H1 (cell line): ENCODE results near the gene CAMK1. TPM values are rescaled to one million over a fixed set of nuclear protein-coding genes. Genes with fewer than 3 reads are reported as not detected.
A peak's percentile ranks its signal among the peaks of the same experiment; 100 is the strongest.

Experiments
- CBX5 ChIP-seq: fragments of 300-800, 300-1000 bp; sonication (generic); IDR thresholded peaks from 2 replicates; pipeline ENCODE4 v1.7.1; 2016; ENCODE audit warnings: antibody characterized with exemption, low read length, low read depth
- CHD2 ChIP-seq: IDR thresholded peaks from 2 replicates; pipeline ENCODE4 v1.6.1; 2012; ENCODE audit warnings: low read length, improper control_type of control experiment
- CTBP2 ChIP-seq: IDR thresholded peaks from 2 replicates; pipeline ENCODE4 v1.7.0; 2011; ENCODE audit warnings: borderline replicate concordance, mild to moderate bottlenecking, moderate library complexity, mixed read lengths, low read length; ENCODE audit not compliant: insufficient read depth, insufficient read length
- HDAC2 ChIP-seq, 2 experiments: fragments of 300-600 bp in 1 of 2; sonication (generic) in 1 of 2; IDR thresholded peaks; 2 replicates each; pipeline ENCODE4 v1.6.1; 2011 to 2012; ENCODE audit warnings: low read depth in 2 of 2, low read length in 2 of 2, mild to moderate bottlenecking in 2 of 2, moderate library complexity in 2 of 2, borderline replicate concordance in 1 of 2, inconsistent platforms in 1 of 2
- KDM1A ChIP-seq: fragments of 200-600, 300-600 bp; sonication (generic); IDR thresholded peaks from 2 replicates; pipeline ENCODE4 v1.7.1; 2016; ENCODE audit warnings: mild to moderate bottlenecking, low read length, borderline replicate concordance
- PHF8 ChIP-seq: fragments of 200-600 bp; sonication (generic); conservative IDR thresholded peaks from 2 replicates; pipeline ENCODE4 v1.7.1; 2012; ENCODE audit warnings: low read depth, mild to moderate bottlenecking, inconsistent platforms, low read length, moderate library complexity
- POLR2AphosphoS5 ChIP-seq: IDR thresholded peaks from 2 replicates; pipeline ENCODE4 v1.6.1; 2011; ENCODE audit warnings: low read depth, low read length
- SIRT6 ChIP-seq: IDR thresholded peaks from one replicate; pipeline ENCODE4 v1.7.1; 2012; ENCODE audit warnings: low read length, inconsistent platforms
- SIX5 ChIP-seq: IDR thresholded peaks from 2 replicates; pipeline ENCODE4 v1.6.1; 2011; ENCODE audit warnings: mild to moderate bottlenecking, low read depth, low read length
- SP4 ChIP-seq: IDR thresholded peaks from 2 replicates; pipeline ENCODE4 v1.6.1; 2012; ENCODE audit warnings: low read length, inconsistent platforms
- SUZ12 ChIP-seq: fragments of 200-600 bp; sonication (generic); IDR thresholded peaks from 2 replicates; pipeline ENCODE4 v1.6.1; 2012; ENCODE audit warnings: mild to moderate bottlenecking, inconsistent platforms, low read length, moderate library complexity, mixed read lengths
- TAF7 ChIP-seq: optimal IDR thresholded peaks from 2 replicates; pipeline ENCODE3; 2011; ENCODE audit warnings: low read depth, mild to moderate bottlenecking, inconsistent platforms, low read length, moderate library complexity, borderline replicate concordance
- TEAD4 ChIP-seq: IDR thresholded peaks from 2 replicates; pipeline ENCODE4 v1.6.1; 2012; ENCODE audit warnings: low read depth, low read length, inconsistent platforms, mixed read lengths
- YY1 ChIP-seq: IDR thresholded peaks from 2 replicates; pipeline ENCODE4 v1.6.1; 2011; ENCODE audit warnings: low read depth, mild to moderate bottlenecking, low read length
- polyA plus RNA-seq, 7 experiments: library from polyadenylated mRNA; depleted of rRNA in 3 of 7; stranded (reverse) in 5 of 7; unstranded in 2 of 7; fragments of >200 nt in 5 of 7; fragments of 200-250 nt in 2 of 7; gene quantifications; 1 replicate in 5 of 7; 2 replicates in 1 of 7; 4 replicates in 1 of 7; pipeline versions ENCODE4 v1.2.1 to v1.2.3, GENCODE V29; 2011 to 2013; ENCODE audit warnings: missing spikeins in 2 of 7, mixed read lengths in 2 of 7
- total RNA-seq: library from RNA; stranded (reverse); fragmentation: NEBNext Ultra II Directional; extraction: Animal tissue kit (Norgen Biotek cat#: 25700); gene quantifications from 2 replicates; pipeline ENCODE4 v1.2.1, GENCODE V29; 2021
- TF ChIP-seq, protein P1 (sequence below): IDR thresholded peaks from 2 replicates; pipeline ENCODE4 v1.6.1; 2011; ENCODE audit warnings: low read depth, mild to moderate bottlenecking, low read length; ENCODE audit not compliant: insufficient read depth

CAMK1 gene
- total and polyA plus RNA-seq, 2 of the 8 experiments (the other 6 are each of a cell fraction or from before 2014, with no cell fraction given) = 4.9 to 5.1 TPM

DNA sequence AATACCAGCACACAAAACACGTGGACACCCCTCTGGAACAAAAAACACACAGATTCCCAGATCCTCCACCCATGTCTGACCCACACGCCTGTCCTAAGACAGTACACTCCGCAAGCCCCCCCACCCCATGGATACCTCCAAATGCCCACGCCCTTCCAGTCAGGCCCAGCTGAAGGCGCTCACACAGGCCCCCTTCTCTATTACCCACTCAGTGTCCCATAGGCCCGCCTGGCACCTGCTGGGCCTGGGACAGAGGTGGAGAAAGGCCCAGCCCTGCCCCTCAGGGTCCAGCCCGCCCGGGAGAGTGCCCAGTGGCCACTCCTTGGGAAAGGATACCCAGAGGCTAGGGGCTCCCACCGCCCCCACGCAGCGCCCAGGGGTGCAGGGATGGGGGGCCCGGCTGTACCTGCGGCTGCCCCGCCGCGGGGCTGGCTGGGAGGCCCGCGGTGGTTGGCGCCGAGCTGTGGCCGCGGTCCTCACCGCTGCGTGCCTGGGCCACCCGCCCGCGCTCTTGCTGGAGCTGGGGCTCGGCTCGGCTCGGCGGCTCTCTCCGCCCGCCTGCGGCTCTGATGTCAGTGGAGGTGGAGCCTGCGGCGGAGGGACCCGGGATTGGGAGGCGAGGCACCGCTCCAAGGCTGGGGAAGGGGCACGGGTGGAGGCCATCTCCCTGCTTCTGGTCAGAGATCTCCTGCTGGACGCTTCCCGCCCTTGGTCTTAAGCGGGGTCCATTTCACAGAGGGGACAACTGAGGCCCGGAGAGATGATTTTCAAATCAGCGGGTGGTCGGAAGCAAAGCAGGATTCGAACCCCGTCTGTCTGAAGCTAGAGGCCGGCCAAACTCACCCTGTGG lies at the start of gene CAMK1 (continued):
- no peak for TF ChIP-seq YY1
- no peak for TF ChIP-seq SIRT6
- TF ChIP-seq CBX5 = no peak
- no peak for TF ChIP-seq SIX5
- no peak; the same call in 1 of the 2 replicates for TF ChIP-seq POLR2AphosphoS5
- TF ChIP-seq SP4 = no peak
- TF ChIP-seq CTBP2 = no peak
- TF ChIP-seq, protein P1, sequence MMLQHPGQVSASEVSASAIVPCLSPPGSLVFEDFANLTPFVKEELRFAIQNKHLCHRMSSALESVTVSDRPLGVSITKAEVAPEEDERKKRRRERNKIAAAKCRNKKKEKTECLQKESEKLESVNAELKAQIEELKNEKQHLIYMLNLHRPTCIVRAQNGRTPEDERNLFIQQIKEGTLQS = no peak
- no peak for TF ChIP-seq SUZ12
- peak; percentile 2 for TF ChIP-seq TAF7
- TF ChIP-seq TEAD4 = no peak
- TF ChIP-seq CHD2 = no peak
- peak in 1 of 2 experiments; percentile 77; a peak in 1 of 4 replicates for TF ChIP-seq HDAC2 (IDR thresholded peaks at IDR 0.05; ENCODE audit: borderline replicate concordance in 1 of 2, low read depth in 2 of 2, low read length in 2 of 2)
- peak; percentile 45; the same call in 1 of the 2 replicates for TF ChIP-seq PHF8
- TF ChIP-seq KDM1A = no peak
